Mesenchymal stem cell (in vitro differentiated cells and primary cell): Measurements from ENCODE around the gene EPB42.

ENCODE experiments used
- DNase-seq: peaks from one replicate; pipeline ENCODE4 v3.0.0-alpha.2; 2013
- H2AFZ ChIP-seq: one replicate; pipeline ENCODE4 v1.6.1; 2013; ENCODE audit warnings: low read depth, mild to moderate bottlenecking, control low read depth, inconsistent platforms, low read length, moderate library complexity
- H2AK5ac ChIP-seq: 2 replicates; pipeline ENCODE4 v1.6.1; 2013; ENCODE audit warnings: low read length, moderate library complexity, mild to moderate bottlenecking, inconsistent platforms; ENCODE audit not compliant: severe bottlenecking
- H2BK120ac ChIP-seq: one replicate; pipeline ENCODE4 v1.6.1; 2013; ENCODE audit warnings: low read depth, mild to moderate bottlenecking, inconsistent platforms, low read length, moderate library complexity
- H2BK12ac ChIP-seq, 2 experiments: one replicate each; pipeline ENCODE4 v1.6.1; 2013; ENCODE audit warnings: inconsistent platforms in 2 of 2, low read length in 2 of 2, mild to moderate bottlenecking in 2 of 2, moderate library complexity in 2 of 2, control low read depth in 1 of 2
- H2BK15ac ChIP-seq: one replicate; pipeline ENCODE4 v1.6.1; 2013; ENCODE audit warnings: mild to moderate bottlenecking, low read depth, inconsistent platforms; ENCODE audit not compliant: poor library complexity, severe bottlenecking
- H2BK5ac ChIP-seq: 2 replicates; pipeline ENCODE4 v1.6.1; 2013; ENCODE audit warnings: low read depth, mild to moderate bottlenecking, low read length, control low read depth, inconsistent platforms; ENCODE audit not compliant: poor library complexity, severe bottlenecking
- H3K14ac ChIP-seq, 2 experiments: one replicate each; pipeline ENCODE4 v1.6.1; 2013; ENCODE audit warnings: inconsistent platforms in 2 of 2, low read length in 2 of 2, control low read depth in 1 of 2, mild to moderate bottlenecking in 1 of 2, moderate library complexity in 1 of 2
- H3K18ac ChIP-seq, 2 experiments: one replicate each; pipeline ENCODE4 v1.6.1; 2013; ENCODE audit warnings: inconsistent platforms in 2 of 2, low read length in 2 of 2, control low read depth in 1 of 2, low read depth in 1 of 2, mild to moderate bottlenecking in 1 of 2
- H3K23ac ChIP-seq, 2 experiments: one replicate each; pipeline ENCODE4 v1.6.1; 2013; ENCODE audit warnings: inconsistent platforms in 2 of 2, low read length in 2 of 2, mild to moderate bottlenecking in 2 of 2, moderate library complexity in 2 of 2, control low read depth in 1 of 2
- H3K27ac ChIP-seq: 2 replicates; pipeline ENCODE4 v1.5.1; 2013; ENCODE audit warnings: mild to moderate bottlenecking, moderate library complexity, low read length, control low read depth, inconsistent platforms; ENCODE audit not compliant: poor library complexity, severe bottlenecking
- H3K27me3 ChIP-seq, 2 experiments: 2 replicates each; pipeline versions ENCODE4 v1.6.1 to v1.7.0; 2013; ENCODE audit warnings: low read length in 2 of 2, mild to moderate bottlenecking in 2 of 2, moderate library complexity in 2 of 2, control low read depth in 1 of 2, inconsistent platforms in 1 of 2; ENCODE audit not compliant: control insufficient read depth in 1 of 2, insufficient read depth in 1 of 2
- H3K36me3 ChIP-seq, 2 experiments: 2 replicates each; pipeline versions ENCODE4 v1.6.1 to v1.7.0; 2013; ENCODE audit warnings: low read length in 2 of 2, control low read depth in 1 of 2, inconsistent platforms in 1 of 2, low read depth in 1 of 2, mild to moderate bottlenecking in 1 of 2; ENCODE audit not compliant: insufficient read depth in 2 of 2, control insufficient read depth in 1 of 2
- H3K4ac ChIP-seq, 2 experiments: one replicate each; pipeline ENCODE4 v1.6.1; 2013; ENCODE audit warnings: inconsistent platforms in 2 of 2, low read length in 2 of 2, mild to moderate bottlenecking in 2 of 2, moderate library complexity in 2 of 2, control low read depth in 1 of 2, low read depth in 1 of 2
- H3K4me1 ChIP-seq: 2 replicates; pipeline ENCODE4 v1.6.1; 2013; ENCODE audit warnings: low read depth, low read length, control low read depth; ENCODE audit not compliant: control insufficient read depth, insufficient read depth
- H3K4me2 ChIP-seq: 2 replicates; pipeline ENCODE4 v1.6.1; 2013; ENCODE audit warnings: low read length, mild to moderate bottlenecking, inconsistent platforms; ENCODE audit not compliant: poor library complexity, severe bottlenecking
- H3K4me3 ChIP-seq, 2 experiments: 2 replicates each; pipeline versions ENCODE4 v1.5.1 to v1.7.0; 2013; ENCODE audit warnings: low read length in 2 of 2, mild to moderate bottlenecking in 2 of 2, control low read depth in 1 of 2, low read depth in 1 of 2; ENCODE audit not compliant: insufficient read depth in 1 of 2
- H3K79me1 ChIP-seq: replicated peaks from 2 replicates; pipeline ENCODE4 v1.6.1; 2013; ENCODE audit warnings: mild to moderate bottlenecking, control low read depth, low read length, inconsistent platforms; ENCODE audit not compliant: poor library complexity, severe bottlenecking
- H3K9ac ChIP-seq: 2 replicates; pipeline ENCODE4 v1.7.0; 2013; ENCODE audit warnings: mild to moderate bottlenecking, low read length, moderate library complexity
- H3K9me3 ChIP-seq: 2 replicates; pipeline ENCODE4 v1.7.0; 2013; ENCODE audit warnings: mild to moderate bottlenecking, low read length; ENCODE audit not compliant: control insufficient read depth
- H4K8ac ChIP-seq: one replicate; pipeline ENCODE4 v1.6.1; 2013; ENCODE audit warnings: inconsistent platforms, mild to moderate bottlenecking, low read length, moderate library complexity
- H4K91ac ChIP-seq: one replicate; pipeline ENCODE4 v1.6.1; 2013; ENCODE audit warnings: mild to moderate bottlenecking, low read length, inconsistent platforms
- WGBS: methylation state at CpG from one replicate; pipeline ENCODE4 v1.1.7; 2013; ENCODE audit warnings: mixed read lengths; 5-methylcytosine and 5-hydroxymethylcytosine counted together

EPB42 gene

GRCh38 chr15:43246261-43246774 lies 25.5 kb upstream of the EPB42 start:
- no peak overlapping the region for H3K27ac ChIP-seq
- H3K4me1 ChIP-seq = peaks cover 7% of the 10 kb centered on the region
- H3K79me1 ChIP-seq = no peaks in the 10 kb centered on the region
- H2BK12ac ChIP-seq = no peak overlapping the region
- H2BK120ac ChIP-seq = no peak overlapping the region
- DNase-seq = no peak
- no peak overlapping the region for H3K14ac ChIP-seq
- H2AK5ac ChIP-seq = no peak overlapping the region
- no peaks in the 10 kb centered on the region for H3K9me3 ChIP-seq
- no peaks in the 10 kb centered on the region for H3K36me3 ChIP-seq
- H3K4ac ChIP-seq = no peak overlapping the region
- no peak overlapping the region for H2BK15ac ChIP-seq
- H3K4me2 ChIP-seq = no peak overlapping the region
- H3K27me3 ChIP-seq = peaks cover 10 to 16% of the 10 kb centered on the region in 2 experiments
- WGBS = 79% methylated on average over 6 of the region's 6 CpGs
- H2BK5ac ChIP-seq = no peak overlapping the region
- H3K23ac ChIP-seq = no peak overlapping the region
- no peak overlapping the region for H2AFZ ChIP-seq
- H3K18ac ChIP-seq = no peak overlapping the region
- H3K4me3 ChIP-seq = no peak overlapping the region
- no peak overlapping the region for H4K91ac ChIP-seq
- no peak overlapping the region for H3K9ac ChIP-seq
- H4K8ac ChIP-seq = no peak overlapping the region

- Histone ChIP-seq H3K79me1 (no peaks in the 10 kb centered on the region), H3K14ac (no peak overlapping the region), H3K4me3 (no peak overlapping the region), H3K18ac (no peak overlapping the region), H2BK5ac (no peak overlapping the region), H3K4ac (no peak overlapping the region), H3K9me3 (no peaks in the 10 kb centered on the region), H3K27me3 (peaks cover 12 to 16% of the 10 kb centered on the region in 2 experiments), H2BK12ac (no peak overlapping the region), H4K8ac (no peak overlapping the region), H2BK120ac (no peak overlapping the region), H3K27ac (no peak overlapping the region), H3K4me2 (no peak overlapping the region), H4K91ac (no peak overlapping the region), H3K36me3 (no peaks in the 10 kb centered on the region), H3K4me1 (peaks cover 5% of the 10 kb centered on the region), H3K9ac (no peak overlapping the region), H3K23ac (no peak overlapping the region), H2BK15ac (no peak overlapping the region), H2AFZ (no peak overlapping the region), H2AK5ac (no peak overlapping the region)
- 82% methylated on average over 4 of the region's 4 CpGs for WGBS
- no peak for DNase-seq
These were observed 23.3 kb upstream of the EPB42 start for GRCh38 chr15:43244092-43244491.

GRCh38 chr15:43243020-43243645 lies 22.3 kb upstream of the EPB42 start:
- H3K18ac ChIP-seq = no peak overlapping the region
- 86% methylated on average over 2 of the region's 2 CpGs for WGBS
- no peaks in the 10 kb centered on the region for H3K79me1 ChIP-seq
- H2BK120ac ChIP-seq = no peak overlapping the region
- H3K23ac ChIP-seq = no peak overlapping the region
- H3K9ac ChIP-seq = no peak overlapping the region
- no peak overlapping the region for H2AK5ac ChIP-seq
- DNase-seq = no peak
- H4K8ac ChIP-seq = no peak overlapping the region
- H3K27me3 ChIP-seq = peaks cover 16% of the 10 kb centered on the region in 2 experiments
- no peak overlapping the region for H3K14ac ChIP-seq
- no peaks in the 10 kb centered on the region for H3K36me3 ChIP-seq
- H2AFZ ChIP-seq = no peak overlapping the region
- H2BK5ac ChIP-seq = no peak overlapping the region
- H3K4me2 ChIP-seq = no peak overlapping the region
- H3K4me3 ChIP-seq = no peak overlapping the region
- no peaks in the 10 kb centered on the region for H3K9me3 ChIP-seq
- no peak overlapping the region for H3K27ac ChIP-seq
- no peak overlapping the region for H2BK15ac ChIP-seq
- peaks cover 6% of the 10 kb centered on the region for H3K4me1 ChIP-seq
- H2BK12ac ChIP-seq = no peak overlapping the region
- peak overlapping the region in 1 of 2 experiments; percentile 28 for H3K4ac ChIP-seq
- H4K91ac ChIP-seq = no peak overlapping the region

GRCh38 chr15:43242616-43243015 lies 21.8 kb upstream of the EPB42 start:
- no peak overlapping the region for H4K8ac ChIP-seq
- H2BK15ac ChIP-seq = no peak overlapping the region
- H2BK5ac ChIP-seq = no peak overlapping the region
- H3K4me2 ChIP-seq = no peak overlapping the region
- H3K27ac ChIP-seq = no peak overlapping the region
- H2AFZ ChIP-seq = no peak overlapping the region
- DNase-seq = no peak
- H3K4me1 ChIP-seq = peaks cover 8% of the 10 kb centered on the region
- H3K4ac ChIP-seq = peak overlapping the region in 1 of 2 experiments; percentile 28
- H3K4me3 ChIP-seq = no peak overlapping the region
- H3K9me3 ChIP-seq = no peaks in the 10 kb centered on the region
- no peak overlapping the region for H2AK5ac ChIP-seq
- H3K27me3 ChIP-seq = peaks cover 16% of the 10 kb centered on the region in 2 experiments
- no peak overlapping the region for H2BK120ac ChIP-seq
- H3K23ac ChIP-seq = no peak overlapping the region
- no peak overlapping the region for H3K14ac ChIP-seq
- H3K9ac ChIP-seq = no peak overlapping the region
- no peak overlapping the region for H3K18ac ChIP-seq
- WGBS = 57% methylated on average over 5 of the region's 5 CpGs
- H4K91ac ChIP-seq = no peak overlapping the region
- H2BK12ac ChIP-seq = no peak overlapping the region
- no peaks in the 10 kb centered on the region for H3K79me1 ChIP-seq
- H3K36me3 ChIP-seq = no peaks in the 10 kb centered on the region
